HCT116 (cell line): Measurements from ENCODE around the gene TMC8. TPM values are rescaled to one million over a fixed set of nuclear protein-coding genes. Genes with fewer than 3 reads are reported as not detected.

Experiments used
- ATAC-seq: fragments of 200-7000 bp; cut with Tn5 transposase; 2 replicates; pipeline ENCODE4 v1.9.1; 2020; ENCODE audit warnings: mild to moderate bottlenecking, moderate library complexity
- BruUV-seq: library from RNA; stranded (reverse); fragments of 400-500 nt; replicated peaks from 2 replicates; lab custom pipeline; 2021; lab: Mats Ljungman, UMichigan
- CTCF ChIA-PET: fragments of 300-600 bp; sonication (Branson Sonifier 250); formaldehyde crosslinking; loops from one replicate; lab custom pipeline; 2021; ENCODE audit warnings: antibody characterized with exemption; lab: Charles Lee
- POLR2A ChIA-PET: fragments of 300-600, 350-600 bp; sonication (Branson Sonifier 250); formaldehyde crosslinking; loops from one replicate; lab custom pipeline; 2021; ENCODE audit warnings: antibody characterized with exemption; lab: Charles Lee
- RAD21 ChIA-PET, 2 experiments: fragments of 300-600 bp; sonication (Branson Sonifier 250); formaldehyde crosslinking; loops; one replicate each; lab custom pipeline; 2023; ENCODE audit warnings: low total read pairs in 2 of 2; ENCODE audit not compliant: uncharacterized antibody in 2 of 2, unreplicated experiment in 2 of 2, low non-redundant PET in 1 of 2; lab: Charles Lee
- DNase-seq: peaks from one replicate; pipeline ENCODE4 v3.0.0-alpha.2; 2010; ENCODE audit warnings: low read depth, low spot score
- H2AFZ ChIP-seq: fragments of 200-600 bp; shearing (Covaris generic), sonication (generic); 2 replicates; pipeline ENCODE4 v1.6.1; 2017; ENCODE audit warnings: low read depth, mixed run types, mixed read lengths, antibody characterized with exemption, low read length; ENCODE audit not compliant: poor library complexity, severe bottlenecking
- H3K27ac ChIP-seq: 2 replicates; pipeline ENCODE4 v1.5.1; 2012; ENCODE audit warnings: low read depth, low read length
- H3K27me3 ChIP-seq: fragments of 200-600 bp; sonication (generic); 2 replicates; pipeline ENCODE4 v1.6.1; 2016; ENCODE audit warnings: mixed run types, low read length, mixed read lengths; ENCODE audit not compliant: insufficient read depth
- H3K36me3 ChIP-seq, 2 experiments: fragments of 200-500 bp in 1 of 2; fragments of 200-600 bp in 1 of 2; sonication (Bioruptor generic) in 1 of 2; sonication (generic) in 1 of 2; 2 replicates each; pipeline versions ENCODE4 v1.5.1 to v1.6.1; 2014 to 2016; ENCODE audit warnings: low read length in 2 of 2, inconsistent platforms in 1 of 2, mixed read lengths in 1 of 2, mixed run types in 1 of 2; ENCODE audit not compliant: insufficient read depth in 2 of 2, control insufficient read depth in 1 of 2
- H3K4me1 ChIP-seq, 2 experiments: fragments of 200-600 bp in 1 of 2; sonication (generic) in 1 of 2; 2 replicates each; pipeline versions ENCODE4 v1.5.1 to v1.6.1; 2012 to 2017; ENCODE audit warnings: low read length in 2 of 2, inconsistent platforms in 1 of 2, mild to moderate bottlenecking in 1 of 2, mixed read lengths in 1 of 2, mixed run types in 1 of 2, moderate library complexity in 1 of 2; ENCODE audit not compliant: insufficient read depth in 2 of 2, control insufficient read depth in 1 of 2
- H3K4me2 ChIP-seq: fragments of 200-600 bp; sonication (generic); 2 replicates; pipeline ENCODE4 v1.6.1; 2017; ENCODE audit warnings: mixed run types, low read length, mixed read lengths
- H3K4me3 ChIP-seq, 2 experiments: fragments of 200-600 bp in 1 of 2; sonication (generic) in 1 of 2; replicated peaks in 1 of 2; 2 replicates each; pipeline ENCODE4 v1.5.1; 2011 to 2016; ENCODE audit warnings: low read length in 2 of 2, control low read depth in 1 of 2, low read depth in 1 of 2, mild to moderate bottlenecking in 1 of 2, mixed read lengths in 1 of 2, mixed run types in 1 of 2
- H3K79me2 ChIP-seq: fragments of 200-600 bp; sonication (generic); 2 replicates; pipeline ENCODE4 v1.6.1; 2017; ENCODE audit warnings: mild to moderate bottlenecking, mixed run types, low read length, moderate library complexity, mixed read lengths; ENCODE audit not compliant: insufficient read depth
- H3K9ac ChIP-seq: fragments of 200-600 bp; sonication (generic); 2 replicates; pipeline ENCODE4 v1.6.1; 2016; ENCODE audit warnings: low read length, mixed read lengths
- H3K9me2 ChIP-seq: fragments of 200-600 bp; sonication (generic), shearing (Covaris generic); 2 replicates; pipeline ENCODE4 v1.6.1; 2017; ENCODE audit warnings: mixed run types, mild to moderate bottlenecking, moderate library complexity; ENCODE audit not compliant: insufficient read depth
- H3K9me3 ChIP-seq, 2 experiments: fragments of 200-500 bp in 1 of 2; fragments of 200-600 bp in 1 of 2; sonication (Bioruptor generic) in 1 of 2; sonication (generic) in 1 of 2; 2 replicates each; pipeline ENCODE4 v1.6.1; 2014 to 2017; ENCODE audit warnings: low read length in 2 of 2, mixed read lengths in 2 of 2, inconsistent platforms in 1 of 2, low read depth in 1 of 2, mild to moderate bottlenecking in 1 of 2, mixed run types in 1 of 2, moderate library complexity in 1 of 2; ENCODE audit not compliant: control insufficient read depth in 1 of 2, insufficient read depth in 1 of 2
- H4K20me1 ChIP-seq: fragments of 200-600 bp; sonication (generic), shearing (Covaris generic); 2 replicates; pipeline ENCODE4 v1.6.1; 2017; ENCODE audit warnings: mixed run types, mild to moderate bottlenecking, moderate library complexity; ENCODE audit not compliant: insufficient read depth
- ATF3 ChIP-seq: IDR thresholded peaks from 2 replicates; pipeline ENCODE4 v1.6.1; 2012
- CBX3 ChIP-seq: IDR thresholded peaks from 2 replicates; pipeline ENCODE4 v1.6.1; 2012; ENCODE audit warnings: low read depth
- CEBPB ChIP-seq: IDR thresholded peaks from 2 replicates; pipeline ENCODE4 v1.6.1; 2012; ENCODE audit warnings: low read depth
- EGR1 ChIP-seq: IDR thresholded peaks from 2 replicates; pipeline ENCODE4 v1.6.1; 2012; ENCODE audit warnings: low read depth
- ELF1 ChIP-seq: IDR thresholded peaks from 2 replicates; pipeline ENCODE4 v1.6.1; 2012; ENCODE audit warnings: low read depth, borderline replicate concordance
- EZH2 ChIP-seq: fragments of 200-600 bp; sonication (generic); IDR thresholded peaks from 2 replicates; pipeline ENCODE4 v1.6.1; 2017; ENCODE audit warnings: antibody characterized with exemption, mixed run types
- EZH2phosphoT487 ChIP-seq: fragments of 200-600 bp; IDR thresholded peaks from 2 replicates; pipeline ENCODE4 v1.6.1; 2018; ENCODE audit warnings: antibody characterized with exemption, borderline replicate concordance
- FOSL1 ChIP-seq: IDR thresholded peaks from 2 replicates; pipeline ENCODE4 v1.6.1; 2012; ENCODE audit warnings: low read depth
- JUND ChIP-seq: IDR thresholded peaks from 2 replicates; pipeline ENCODE4 v1.6.1; 2012
- POLR2A ChIP-seq: IDR thresholded peaks from 2 replicates; pipeline ENCODE4 v1.7.0; 2011; ENCODE audit warnings: borderline replicate concordance; ENCODE audit not compliant: insufficient read depth, insufficient read length; ENCODE audit errors: extremely low read depth
- POLR2AphosphoS5 ChIP-seq: IDR thresholded peaks from 2 replicates; pipeline ENCODE4 v1.6.1; 2011; ENCODE audit warnings: mild to moderate bottlenecking, low read depth, low read length, moderate library complexity
- RAD21 ChIP-seq: IDR thresholded peaks from 2 replicates; pipeline ENCODE4 v1.6.1; 2012; ENCODE audit warnings: low read depth, mild to moderate bottlenecking
- SP1 ChIP-seq: IDR thresholded peaks from 2 replicates; pipeline ENCODE4 v1.6.1; 2012; ENCODE audit warnings: low read depth
- SRF ChIP-seq: IDR thresholded peaks from 2 replicates; pipeline ENCODE4 v1.6.1; 2012; ENCODE audit warnings: low read depth
- YY1 ChIP-seq: IDR thresholded peaks from 2 replicates; pipeline ENCODE4 v1.6.1; 2011; ENCODE audit warnings: low read length, low read depth, moderate library complexity, mild to moderate bottlenecking; ENCODE audit not compliant: insufficient replicate concordance; ENCODE audit errors: extremely low read depth
- ZFX ChIP-seq: fragments of 450-650 bp; IDR thresholded peaks from 2 replicates; pipeline ENCODE4 v1.6.1; 2017
- intact Hi-C: fragments of 100-400 bp; cut with micrococcal nuclease; formaldehyde crosslinking; loops from 2 replicates; pipeline ENCODE4 v1.10.0; 2022
- total RNA-seq: library from RNA; stranded (reverse); gene quantifications from one replicate; pipeline ENCODE4 v1.2.1, GENCODE V29; 2021; ENCODE audit not compliant: unreplicated experiment
- TF ChIP-seq, protein P1 (sequence below): IDR thresholded peaks from 2 replicates; pipeline ENCODE4 v1.6.1; 2011; ENCODE audit warnings: mild to moderate bottlenecking, low read length, moderate library complexity; ENCODE audit not compliant: insufficient replicate concordance; ENCODE audit errors: extremely low read depth
- TF ChIP-seq, protein P2 (sequence below), 3 experiments: fragments of 200-600 bp in 1 of 3; sonication (generic) in 1 of 3; IDR thresholded peaks in 2 of 3; conservative IDR thresholded peaks in 1 of 3; 2 replicates each; pipeline ENCODE4 v1.5.1; 2012 to 2017; ENCODE audit warnings: low read depth in 2 of 3, low read length in 2 of 3, antibody characterized with exemption in 1 of 3, borderline replicate concordance in 1 of 3, control low read depth in 1 of 3, mild to moderate bottlenecking in 1 of 3, mixed read lengths in 1 of 3, mixed run types in 1 of 3, moderate library complexity in 1 of 3; ENCODE audit not compliant: insufficient read depth in 1 of 3
- TF ChIP-seq, protein P3 (sequence below): IDR thresholded peaks from 2 replicates; pipeline ENCODE4 v1.6.1; 2012

TMC8 gene
- total RNA-seq, 1 experiment from 2014 or later = 7.8 TPM

- Histone ChIP-seq H3K79me2 (no peaks in the 10 kb centered on the region), H3K4me1 (peaks cover 0 to 4% of the 10 kb centered on the region in 2 experiments; a peak in 1 of 4 replicates), H3K4me3 (no peak overlapping the region), H2AFZ (no peak overlapping the region), H3K27me3 (no peaks in the 10 kb centered on the region), H3K9me3 (no peaks in the 10 kb centered on the region), H3K9ac (no peak overlapping the region), H3K9me2 (no peaks in the 10 kb centered on the region), H3K4me2 (no peak overlapping the region), H3K36me3 (no peaks in the 10 kb centered on the region; a peak in 1 of 4 replicates), H3K27ac (no peak overlapping the region), H4K20me1 (no peaks in the 10 kb centered on the region)
- intact Hi-C loops = loop anchor here (10.0 kb wide), 1 partner anchor 314 kb away; no protein-coding TSS in a partner anchor
- DNase-seq (no peak), ATAC-seq (no peak)
- ChIA-PET RAD21 (interaction anchor here in 1 of 2 experiments (0.8 kb wide), 1 partner anchor 20 kb away, joined by 3 read pairs; the partner anchor contains the start of gene TMC8), CTCF (interaction anchor here (0.9 to 2.3 kb wide), 2 partner anchors 140 to 141 kb away, joined by 3 to 10 read pairs; no protein-coding TSS in a partner anchor), POLR2A (interaction anchor here (1.0 to 1.2 kb wide), 2 partner anchors 65 to 76 kb away, joined by 3 read pairs; partner anchors contain the start of gene TK1)
- TF ChIP-seq CBX3 = no peak
- TF ChIP-seq ATF3 = no peak
- no peak for TF ChIP-seq SP1
- TF ChIP-seq CEBPB = no peak
- TF ChIP-seq, protein P1, sequence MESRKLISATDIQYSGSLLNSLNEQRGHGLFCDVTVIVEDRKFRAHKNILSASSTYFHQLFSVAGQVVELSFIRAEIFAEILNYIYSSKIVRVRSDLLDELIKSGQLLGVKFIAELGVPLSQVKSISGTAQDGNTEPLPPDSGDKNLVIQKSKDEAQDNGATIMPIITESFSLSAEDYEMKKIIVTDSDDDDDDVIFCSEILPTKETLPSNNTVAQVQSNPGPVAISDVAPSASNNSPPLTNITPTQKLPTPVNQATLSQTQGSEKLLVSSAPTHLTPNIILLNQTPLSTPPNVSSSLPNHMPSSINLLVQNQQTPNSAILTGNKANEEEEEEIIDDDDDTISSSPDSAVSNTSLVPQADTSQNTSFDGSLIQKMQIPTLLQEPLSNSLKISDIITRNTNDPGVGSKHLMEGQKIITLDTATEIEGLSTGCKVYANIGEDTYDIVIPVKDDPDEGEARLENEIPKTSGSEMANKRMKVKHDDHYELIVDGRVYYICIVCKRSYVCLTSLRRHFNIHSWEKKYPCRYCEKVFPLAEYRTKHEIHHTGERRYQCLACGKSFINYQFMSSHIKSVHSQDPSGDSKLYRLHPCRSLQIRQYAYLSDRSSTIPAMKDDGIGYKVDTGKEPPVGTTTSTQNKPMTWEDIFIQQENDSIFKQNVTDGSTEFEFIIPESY = no peak
- TF ChIP-seq SRF = no peak
- TF ChIP-seq, protein P2, sequence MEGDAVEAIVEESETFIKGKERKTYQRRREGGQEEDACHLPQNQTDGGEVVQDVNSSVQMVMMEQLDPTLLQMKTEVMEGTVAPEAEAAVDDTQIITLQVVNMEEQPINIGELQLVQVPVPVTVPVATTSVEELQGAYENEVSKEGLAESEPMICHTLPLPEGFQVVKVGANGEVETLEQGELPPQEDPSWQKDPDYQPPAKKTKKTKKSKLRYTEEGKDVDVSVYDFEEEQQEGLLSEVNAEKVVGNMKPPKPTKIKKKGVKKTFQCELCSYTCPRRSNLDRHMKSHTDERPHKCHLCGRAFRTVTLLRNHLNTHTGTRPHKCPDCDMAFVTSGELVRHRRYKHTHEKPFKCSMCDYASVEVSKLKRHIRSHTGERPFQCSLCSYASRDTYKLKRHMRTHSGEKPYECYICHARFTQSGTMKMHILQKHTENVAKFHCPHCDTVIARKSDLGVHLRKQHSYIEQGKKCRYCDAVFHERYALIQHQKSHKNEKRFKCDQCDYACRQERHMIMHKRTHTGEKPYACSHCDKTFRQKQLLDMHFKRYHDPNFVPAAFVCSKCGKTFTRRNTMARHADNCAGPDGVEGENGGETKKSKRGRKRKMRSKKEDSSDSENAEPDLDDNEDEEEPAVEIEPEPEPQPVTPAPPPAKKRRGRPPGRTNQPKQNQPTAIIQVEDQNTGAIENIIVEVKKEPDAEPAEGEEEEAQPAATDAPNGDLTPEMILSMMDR (IDR thresholded peaks at IDR 0.05 in 2 of 3, conservative IDR thresholded peaks at IDR 0.05 in 1 of 3; ENCODE audit: borderline replicate concordance in 1 of 3, insufficient read depth in 1 of 3, low read depth in 2 of 3, low read length in 2 of 3) = no peak
- TF ChIP-seq YY1 = no peak
- no peak for TF ChIP-seq RAD21
- TF ChIP-seq EGR1 = no peak
- TF ChIP-seq POLR2AphosphoS5 = no peak
- TF ChIP-seq ZFX = no peak
- TF ChIP-seq JUND = no peak
- TF ChIP-seq POLR2A = no peak
- TF ChIP-seq, protein P3, sequence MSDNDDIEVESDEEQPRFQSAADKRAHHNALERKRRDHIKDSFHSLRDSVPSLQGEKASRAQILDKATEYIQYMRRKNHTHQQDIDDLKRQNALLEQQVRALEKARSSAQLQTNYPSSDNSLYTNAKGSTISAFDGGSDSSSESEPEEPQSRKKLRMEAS = no peak
- no peak for TF ChIP-seq ELF1
- no peak for TF ChIP-seq FOSL1
- no peak for TF ChIP-seq EZH2
- no peak for TF ChIP-seq EZH2phosphoT487
- BruUV-seq = no TSS peak
Observed at GRCh38 chr17:78110363-78111015, 20.1 kb upstream of the TMC8 start.
